ENCODE measurements around the gene EFHD2.

GRCh38 chr1:15431571-15431948 is 21.9 kb downstream of the EFHD2 start:
- no peak for TF ChIP-seq CTCF (conservative IDR thresholded peaks at IDR 0.05)
- TF ChIP-seq EZH2 (IDR thresholded peaks at IDR 0.05; ENCODE audit: low read depth): no peak

Data from PC-9 (cell line).